GM19035 (cell line): ENCODE data around the gene SCN4A.
"Not testable (repeated sequence)": the region's sequence is repeated elsewhere in the genome, so short reads cannot be mapped to it uniquely, and the experiment has no call there.

ENCODE experiments used
- ATAC-seq: cut with Tn5 transposase; IDR thresholded peaks from one replicate; pipeline ENCODE4 v1.9.1; 2021; ENCODE audit not compliant: unreplicated experiment

SCN4A gene

GRCh38 chr17:63972796-63973195 is at the start of gene SCN4A:
Gene SCN4A (minus strand): TSS chr17:63972918. CDS start chr17:63972841, 77 bp downstream.
- no peak for ATAC-seq

- ATAC-seq: peak; percentile 67
Observed at GRCh38 chr17:64020056-64020766, 47.5 kb upstream of the SCN4A start, which contains the start of gene ICAM2. Gene ICAM2 (minus strand): TSS chr17:64020633. CDS start chr17:64006691, 13,942 bp downstream.

GRCh38 chr17:64019551-64019961 is 46.8 kb upstream of the SCN4A start:
- peak; percentile 16 for ATAC-seq

- no peak for ATAC-seq
Observed at GRCh38 chr17:64017381-64017980, 44.8 kb upstream of the SCN4A start.

GRCh38 chr17:64016974-64017373 is 44.3 kb upstream of the SCN4A start:
- ATAC-seq: no peak

- no peak for ATAC-seq
Observed at GRCh38 chr17:64016231-64016784, 43.6 kb upstream of the SCN4A start.

- no peak for ATAC-seq
Observed at GRCh38 chr17:64015447-64015846, 42.7 kb upstream of the SCN4A start.

GRCh38 chr17:64009571-64010402 is 37.1 kb upstream of the SCN4A start:
- no peak for ATAC-seq

- no peak for ATAC-seq
Observed at GRCh38 chr17:64008830-64009229, 36.1 kb upstream of the SCN4A start.

GRCh38 chr17:64008346-64008745 is 35.6 kb upstream of the SCN4A start:
- no peak for ATAC-seq

- no peak for ATAC-seq
Observed at GRCh38 chr17:64007838-64008282, 35.1 kb upstream of the SCN4A start.

GRCh38 chr17:64007089-64007837 is 34.5 kb upstream of the SCN4A start:
- ATAC-seq: not testable (repeated sequence)

- no peak for ATAC-seq
Observed at GRCh38 chr17:64006361-64007088, 33.8 kb upstream of the SCN4A start.

- no peak for ATAC-seq
Observed at GRCh38 chr17:64005734-64006167, 33.0 kb upstream of the SCN4A start.

GRCh38 chr17:64004903-64005733 is 32.4 kb upstream of the SCN4A start:
- no peak for ATAC-seq

- ATAC-seq: no peak
Observed at GRCh38 chr17:64004218-64004770, 31.6 kb upstream of the SCN4A start.

GRCh38 chr17:64003526-64004121 is 30.9 kb upstream of the SCN4A start:
- ATAC-seq: no peak
